HG03558 (cell line): Measurements from ENCODE around the gene KIAA0753.
A peak's percentile ranks its signal among the peaks of the same experiment; 100 is the strongest.
"Not testable (repeated sequence)": the region's sequence is repeated elsewhere in the genome, so short reads cannot be mapped to it uniquely, and the experiment has no call there.

ENCODE experiments used
- ATAC-seq: cut with Tn5 transposase; IDR thresholded peaks from one replicate; pipeline ENCODE4 v1.9.1; 2021; ENCODE audit warnings: moderate number of reproducible peaks; ENCODE audit not compliant: unreplicated experiment; ENCODE audit errors: extremely low read depth

Gene KIAA0753

DNA sequence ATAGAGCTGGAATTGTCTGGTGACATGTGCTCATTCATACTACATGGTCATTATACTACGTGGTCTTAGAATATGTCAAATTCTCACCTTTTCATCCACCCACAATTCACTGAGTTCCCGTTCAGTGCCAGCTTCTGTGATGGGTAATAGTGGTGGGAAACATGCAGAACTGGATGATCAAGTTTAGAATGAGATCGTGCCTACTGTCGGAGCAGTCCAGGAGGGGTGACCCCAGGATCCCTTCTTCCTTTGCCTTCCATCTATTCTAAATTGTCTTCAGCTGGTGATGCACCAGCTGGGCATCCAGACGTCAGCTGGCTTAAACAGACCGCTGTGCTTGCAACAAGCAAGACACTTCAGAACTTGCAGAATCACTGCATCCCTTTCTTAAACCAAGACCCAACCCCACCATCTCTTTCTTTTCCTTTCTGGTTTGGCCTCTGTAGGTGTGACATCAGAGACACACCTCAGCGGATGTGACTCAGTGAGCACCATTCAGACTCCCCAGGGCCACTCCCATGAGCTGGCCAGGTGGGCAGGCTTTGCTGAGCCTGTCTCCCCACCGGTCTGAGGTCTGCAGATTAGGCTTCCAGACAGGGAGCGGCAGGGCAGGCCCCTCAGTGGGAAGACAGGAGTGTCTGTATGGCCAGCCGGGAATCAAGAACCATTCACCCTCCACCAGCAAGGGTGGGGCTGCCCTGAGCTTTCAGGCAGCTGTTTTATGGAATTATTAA, 29.1 kb upstream of the KIAA0753 start:
- ATAC-seq = no peak

DNA sequence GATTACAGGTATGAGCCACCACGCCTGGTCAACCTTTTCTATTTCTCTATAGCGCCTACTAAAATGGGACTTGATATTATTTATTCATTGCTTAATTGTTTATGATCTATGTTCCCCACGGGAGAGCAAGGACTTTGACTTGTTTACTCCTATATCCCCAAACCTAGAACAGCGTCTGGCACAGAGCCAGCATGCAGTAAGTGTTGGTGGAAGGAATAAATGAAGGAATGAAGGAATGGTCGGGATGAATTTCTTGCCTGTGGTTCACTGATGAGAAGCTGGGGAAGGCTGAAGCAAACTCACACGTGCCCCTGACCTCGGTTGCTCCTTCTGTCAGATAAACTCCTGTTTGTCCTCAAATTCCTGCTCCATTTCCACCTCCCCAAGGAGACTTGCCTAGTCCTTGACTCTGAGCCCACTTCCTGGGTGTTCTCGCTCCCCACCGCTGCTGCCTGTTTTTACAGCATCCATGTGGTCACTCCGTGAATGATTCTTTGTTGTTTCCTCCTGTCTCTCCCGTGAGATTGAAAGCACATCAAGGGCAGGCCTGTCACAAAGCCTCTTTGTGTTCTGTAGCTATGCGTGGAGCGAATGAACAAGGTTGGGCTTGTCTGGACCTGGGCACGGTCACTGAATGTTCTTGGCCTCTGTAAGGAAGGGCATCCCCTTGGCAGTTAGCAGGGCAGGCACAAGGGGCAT, 28.4 kb upstream of the KIAA0753 start:
- ATAC-seq = no peak

DNA sequence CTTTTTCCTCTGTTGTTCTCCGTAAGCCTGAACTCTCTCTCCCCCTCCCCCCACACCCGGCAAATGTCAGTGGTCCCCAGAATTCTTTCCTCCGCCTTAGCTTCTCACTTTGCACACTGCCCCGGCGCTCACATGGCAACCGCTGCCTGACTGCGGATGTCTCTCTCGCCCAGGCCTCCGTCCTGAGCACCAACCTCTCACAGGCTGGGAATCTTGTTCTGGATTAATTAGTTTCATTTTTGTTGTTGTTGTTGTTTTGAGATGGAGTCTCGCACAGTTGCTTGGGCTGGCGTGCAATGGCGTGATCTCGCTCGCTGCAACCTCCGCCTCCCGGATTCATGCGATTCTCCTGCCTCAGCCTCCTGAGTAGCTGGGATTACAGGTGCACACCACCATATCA, 27.7 kb upstream of the KIAA0753 start:
- no peak for ATAC-seq

DNA sequence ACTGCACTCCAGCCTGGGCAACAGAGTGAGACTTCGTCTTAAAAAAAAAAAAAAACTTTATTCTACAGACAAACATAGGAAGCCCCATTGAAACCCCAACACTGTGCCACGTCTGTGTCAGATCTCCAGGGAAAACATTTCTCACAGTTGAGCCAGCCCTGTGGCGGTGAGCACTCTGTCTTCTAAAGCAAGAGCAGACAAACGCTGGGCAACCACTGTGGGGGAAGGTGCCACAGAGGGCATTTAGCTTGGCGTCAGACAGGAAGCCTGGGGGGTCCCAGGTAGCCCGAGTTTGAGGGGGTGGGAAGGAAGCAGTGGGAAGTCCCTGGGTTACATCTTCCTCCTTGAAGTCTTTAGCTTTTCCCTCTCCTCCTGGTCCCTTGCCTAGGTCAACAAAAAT, 27.0 kb upstream of the KIAA0753 start:
- ATAC-seq = no peak

DNA sequence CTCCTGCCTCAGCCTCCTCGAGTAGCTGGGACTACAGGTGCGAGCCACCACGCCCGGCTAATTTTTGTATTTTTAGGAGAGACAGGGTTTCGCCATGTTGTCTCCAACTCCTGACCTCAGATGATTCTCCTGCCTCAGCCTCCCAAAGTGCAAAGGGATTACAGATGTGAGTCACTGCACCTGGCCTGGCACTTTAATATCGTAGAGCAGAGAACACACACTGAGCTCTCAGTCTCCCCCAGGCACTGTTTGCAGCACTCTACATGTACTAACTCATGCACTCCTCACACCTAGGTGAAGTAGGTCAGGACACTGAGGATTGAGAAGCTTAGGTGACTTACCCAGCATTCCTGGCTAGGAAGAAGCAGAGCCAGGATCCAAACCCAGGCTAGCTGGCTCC, 26.0 kb upstream of the KIAA0753 start:
- no peak for ATAC-seq

DNA sequence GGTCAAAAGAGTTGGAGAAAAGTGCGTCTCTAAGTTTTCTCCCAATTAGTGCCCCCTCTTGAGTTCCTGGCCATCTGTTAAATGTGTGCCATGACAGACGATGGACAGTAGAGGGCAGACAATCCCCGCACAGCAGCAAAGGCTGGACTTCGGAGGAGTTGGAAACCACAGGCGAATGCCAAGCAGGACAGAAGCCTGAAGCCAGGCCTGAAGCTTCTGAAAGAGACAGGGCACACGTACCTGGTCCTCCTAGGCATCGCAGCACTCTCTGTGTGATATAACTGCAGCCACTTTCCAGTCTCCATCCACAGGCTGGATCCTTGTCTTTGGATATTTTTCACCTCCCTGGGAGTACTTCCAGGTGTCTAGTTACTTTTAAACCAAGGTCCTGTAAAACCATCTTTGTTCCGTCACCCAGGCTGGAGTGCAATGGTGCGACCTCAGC, 25.6 kb upstream of the KIAA0753 start:
- no peak for ATAC-seq

DNA sequence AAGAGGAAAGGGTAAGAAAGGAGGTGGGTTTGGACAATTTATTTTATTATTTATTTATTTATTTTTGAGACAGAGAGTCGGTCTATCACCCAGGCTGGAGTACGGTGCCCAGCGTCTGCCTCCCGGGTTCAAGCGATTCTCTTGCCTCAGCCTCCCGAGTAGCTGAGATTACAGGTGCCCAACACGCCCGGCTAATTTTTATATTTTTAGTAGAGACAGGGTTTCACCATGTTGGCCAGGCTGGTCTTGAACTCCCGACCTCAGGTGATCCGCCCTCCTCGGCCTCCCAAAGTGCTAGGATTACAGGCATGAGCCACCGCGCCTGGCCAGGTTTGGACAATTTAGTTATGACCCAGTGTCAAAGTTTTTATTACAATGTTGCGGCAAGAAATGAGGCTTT, 22.7 kb upstream of the KIAA0753 start:
- ATAC-seq = not testable (repeated sequence)

DNA sequence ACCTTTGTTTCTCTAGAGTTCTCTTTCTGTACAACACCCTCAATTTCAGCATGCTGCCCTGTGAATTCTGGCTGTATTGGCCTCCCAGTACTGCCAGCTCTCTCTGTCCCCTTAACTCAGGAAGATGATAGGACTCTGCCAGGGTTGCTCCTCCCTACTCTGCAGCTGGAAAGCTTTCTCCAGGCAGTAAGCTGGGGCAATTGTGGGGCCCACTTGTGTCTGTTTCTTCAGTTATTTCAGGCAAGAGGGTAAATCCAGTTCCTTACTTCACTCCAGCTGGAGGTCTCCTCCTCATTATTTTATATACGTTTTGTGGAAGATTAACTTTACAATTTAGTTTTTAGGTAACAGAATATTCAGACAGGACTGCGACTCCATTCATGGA, 20.9 kb upstream of the KIAA0753 start:
- no peak for ATAC-seq

DNA sequence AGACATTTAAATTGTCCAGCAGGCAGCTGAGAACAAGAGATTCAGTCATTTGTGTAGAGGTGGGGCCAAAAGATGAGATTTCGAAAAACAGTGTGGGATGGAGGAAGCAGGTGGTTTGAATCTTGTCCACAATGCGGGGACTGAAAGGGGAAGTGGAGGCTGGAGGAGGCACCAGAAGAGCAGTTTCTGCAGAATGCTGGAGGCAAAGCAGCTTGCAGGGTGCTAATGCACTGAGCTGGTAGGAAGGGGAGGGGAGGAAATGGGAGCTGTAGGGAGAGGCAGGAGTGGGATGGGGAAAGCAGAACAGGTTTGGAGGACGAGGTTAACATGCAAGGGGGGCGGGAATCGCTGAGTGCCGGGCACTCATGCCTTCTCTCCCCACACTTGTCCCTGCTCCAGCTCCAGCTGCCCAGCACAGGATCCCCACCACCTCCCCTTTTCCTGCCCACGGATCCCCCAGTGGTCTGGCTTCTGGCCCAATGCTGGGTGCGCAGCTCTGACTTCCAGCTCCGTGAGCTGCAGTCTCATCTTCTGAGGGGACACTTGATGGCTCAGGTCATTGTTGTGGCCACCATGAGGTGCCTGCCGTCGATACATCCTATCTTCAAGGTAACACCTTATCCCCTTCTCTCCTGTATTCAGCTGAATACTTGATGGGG, 20.4 kb upstream of the KIAA0753 start:
- no peak for ATAC-seq

DNA sequence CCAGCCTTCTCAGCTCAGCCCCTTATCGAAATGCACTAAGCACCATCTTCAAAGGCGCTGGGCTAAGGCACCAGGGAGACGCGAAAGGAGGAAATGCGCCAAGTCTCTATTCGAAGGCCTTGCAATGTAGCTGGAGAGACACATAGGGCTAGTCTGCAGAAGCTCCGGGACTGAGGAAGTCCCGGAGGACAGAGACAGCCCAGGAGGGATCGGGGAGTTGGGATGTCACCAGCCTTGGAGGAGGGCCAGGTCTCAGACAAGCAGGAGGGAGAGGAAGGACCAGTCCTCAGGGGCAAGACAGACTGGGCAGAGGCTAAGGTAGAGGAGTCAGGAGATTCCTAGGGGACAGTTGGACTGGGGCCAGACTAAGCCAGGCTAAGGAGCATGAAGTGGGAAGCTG, 19.6 kb upstream of the KIAA0753 start:
- ATAC-seq = no peak

DNA sequence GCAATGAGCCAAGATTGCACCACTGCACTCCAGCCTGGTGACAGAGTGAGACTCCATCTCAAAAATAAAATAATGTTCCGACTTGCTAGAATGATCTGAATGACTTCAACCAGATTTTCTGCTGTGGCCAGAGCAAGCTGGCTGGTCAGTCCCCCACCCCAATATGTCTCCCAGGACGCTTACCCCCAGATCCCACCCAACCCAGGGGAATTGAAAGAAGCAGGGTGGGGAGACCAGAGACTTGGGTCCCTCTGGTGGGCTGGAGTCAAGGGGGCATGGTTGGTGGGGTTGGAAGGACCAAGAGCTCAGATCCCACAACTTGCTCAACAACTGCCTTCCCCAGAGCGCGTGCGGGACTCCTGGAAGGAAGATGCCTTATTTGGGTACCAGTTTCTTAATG, 17.9 kb upstream of the KIAA0753 start:
- ATAC-seq = not testable (repeated sequence)

DNA sequence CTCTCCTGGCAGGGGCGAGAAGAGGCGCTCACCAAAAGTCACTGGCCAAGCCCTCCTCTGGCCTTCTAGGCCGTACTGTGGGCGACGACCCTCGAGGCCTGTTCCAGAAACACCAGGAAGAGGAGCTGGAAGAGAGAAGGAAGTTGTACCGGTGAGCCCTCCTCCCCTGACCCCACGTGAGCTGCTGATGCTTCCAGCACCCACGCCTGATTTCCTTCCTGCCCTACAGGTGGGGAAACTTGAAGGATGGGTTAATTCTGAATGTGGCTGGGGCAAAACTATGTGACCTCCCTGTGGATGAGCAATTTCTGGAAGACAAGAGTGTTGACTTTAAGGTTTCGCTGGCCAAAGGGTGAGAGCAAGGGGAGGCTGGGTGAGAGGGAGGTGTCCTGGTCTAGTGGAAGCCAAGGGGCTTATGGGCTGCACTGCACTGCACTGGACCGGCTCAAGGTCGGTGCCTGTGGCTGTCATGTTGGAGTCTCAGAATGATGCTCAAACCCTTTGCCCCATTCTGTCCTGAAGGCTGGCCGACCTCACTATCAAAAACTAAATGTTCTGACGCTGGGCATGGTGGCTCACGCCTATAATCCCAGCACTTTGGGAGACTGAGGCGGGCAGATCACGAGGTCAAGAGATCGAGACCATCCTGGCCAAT, 17.2 kb upstream of the KIAA0753 start:
- ATAC-seq = no peak

DNA sequence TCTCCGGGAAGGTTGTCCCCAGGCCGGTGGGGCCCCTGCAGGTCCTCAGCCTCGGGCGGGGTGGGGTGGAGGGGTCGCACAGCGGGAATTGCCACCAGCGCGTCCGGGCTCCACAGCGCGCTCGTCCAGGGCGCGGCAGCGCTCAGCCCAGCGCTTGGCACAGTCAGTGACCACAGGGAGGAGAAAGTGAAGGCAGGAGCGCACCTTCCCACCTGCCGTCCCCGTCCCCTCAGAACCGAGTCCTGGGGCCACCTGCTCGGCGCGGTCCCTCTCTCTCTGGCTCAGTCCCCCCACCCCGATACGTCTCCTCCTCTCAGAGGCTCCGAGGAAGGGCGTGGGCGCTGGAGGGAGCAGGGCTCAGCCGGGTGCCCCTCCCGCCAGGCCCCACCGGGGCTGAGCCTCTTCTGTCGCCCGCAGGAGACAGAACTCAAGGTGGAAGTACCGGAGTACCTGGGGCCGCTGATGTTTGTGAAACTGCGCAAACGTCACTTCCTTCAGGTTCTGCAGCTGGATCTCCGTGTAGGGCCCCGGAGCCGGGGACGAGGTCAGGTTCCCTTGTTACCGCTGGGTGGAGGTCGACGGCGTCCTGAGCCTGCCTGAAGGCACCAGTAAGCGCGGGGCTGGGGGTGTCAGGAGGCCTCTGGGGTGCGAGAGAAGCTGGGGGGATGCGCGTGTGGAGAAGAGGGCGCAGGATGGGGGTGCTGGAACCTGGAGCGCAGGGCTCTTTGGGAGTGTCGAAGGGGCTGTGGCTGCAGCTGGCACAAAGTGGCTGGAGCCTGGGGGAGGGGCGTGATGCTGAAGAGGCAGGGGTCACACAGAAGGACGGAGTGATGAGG, 16.5 kb upstream of the KIAA0753 start:
- not testable (repeated sequence) for ATAC-seq

DNA sequence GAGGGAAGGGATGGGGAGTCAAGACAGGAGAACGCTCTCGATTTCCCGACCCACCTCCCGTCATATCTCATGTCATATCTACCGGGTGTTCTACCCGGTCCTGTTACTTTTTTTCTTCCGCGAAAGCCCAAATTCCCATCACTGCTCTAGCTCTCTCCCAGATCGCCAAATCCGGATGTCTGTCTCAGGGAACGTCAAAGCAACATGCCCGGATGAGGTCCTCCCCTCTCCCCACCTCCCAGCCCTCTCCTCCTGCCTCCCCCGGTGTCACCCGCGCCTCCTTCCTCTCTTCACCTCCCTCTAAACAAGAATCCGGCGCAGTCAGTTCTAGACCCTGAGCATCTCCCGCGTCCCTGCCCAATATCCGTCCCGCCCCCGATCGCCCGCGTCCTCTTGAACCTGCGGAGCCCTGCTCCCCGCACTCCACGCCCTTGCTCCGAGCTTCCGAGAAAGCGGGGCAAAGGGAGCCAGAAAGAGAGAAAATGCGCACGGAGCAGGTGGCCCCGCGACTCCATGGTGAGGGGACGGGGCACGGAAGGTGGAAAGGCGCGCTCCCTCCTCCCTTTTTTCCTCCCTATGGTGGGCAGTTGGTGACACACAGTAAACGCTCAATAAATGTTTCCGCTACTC, 15.3 kb upstream of the KIAA0753 start:
- not testable (repeated sequence) for ATAC-seq

DNA sequence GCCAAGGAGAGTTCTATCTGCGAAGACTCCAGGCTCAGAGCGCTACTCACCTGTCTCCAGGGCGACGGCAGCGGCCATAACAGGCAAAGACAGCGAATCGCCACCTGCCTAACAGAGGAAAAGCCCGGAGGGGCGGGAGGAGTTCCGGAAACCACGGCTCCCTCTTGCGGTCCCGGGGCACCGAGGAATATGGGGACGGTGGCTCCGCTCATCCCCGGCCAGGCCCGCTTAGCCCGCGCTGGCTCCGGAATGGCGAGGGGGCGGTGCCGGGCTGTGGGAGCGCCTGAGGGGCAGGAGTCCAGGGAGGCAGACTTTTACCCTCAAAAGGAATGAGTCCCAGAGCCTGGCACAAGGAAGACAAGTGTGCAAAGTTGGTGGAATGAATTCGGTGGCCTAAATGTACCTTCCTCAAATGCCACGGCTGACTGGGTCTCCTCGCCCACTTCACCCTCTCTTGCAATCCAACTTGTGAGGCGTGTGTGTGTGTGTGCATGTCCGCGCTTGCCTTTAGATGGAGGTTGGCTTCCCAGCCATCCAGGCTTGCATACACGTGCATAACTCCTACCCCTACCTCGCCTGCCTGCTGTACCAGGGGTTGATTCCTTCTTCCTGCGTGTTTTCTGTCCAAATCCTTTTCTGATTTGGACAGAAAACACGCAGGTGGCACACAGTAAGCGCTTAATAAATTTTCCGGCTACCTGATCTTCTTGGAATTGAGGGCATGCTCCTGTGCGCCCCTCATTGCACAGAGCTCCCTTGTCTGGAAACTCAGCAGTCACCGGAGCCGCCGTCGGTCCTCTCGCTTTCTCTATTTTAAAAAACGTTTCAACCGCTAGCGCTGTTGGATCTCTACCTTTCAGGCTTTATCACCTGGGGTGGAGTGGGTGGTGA, 14.6 kb upstream of the KIAA0753 start:
- ATAC-seq = no peak

DNA sequence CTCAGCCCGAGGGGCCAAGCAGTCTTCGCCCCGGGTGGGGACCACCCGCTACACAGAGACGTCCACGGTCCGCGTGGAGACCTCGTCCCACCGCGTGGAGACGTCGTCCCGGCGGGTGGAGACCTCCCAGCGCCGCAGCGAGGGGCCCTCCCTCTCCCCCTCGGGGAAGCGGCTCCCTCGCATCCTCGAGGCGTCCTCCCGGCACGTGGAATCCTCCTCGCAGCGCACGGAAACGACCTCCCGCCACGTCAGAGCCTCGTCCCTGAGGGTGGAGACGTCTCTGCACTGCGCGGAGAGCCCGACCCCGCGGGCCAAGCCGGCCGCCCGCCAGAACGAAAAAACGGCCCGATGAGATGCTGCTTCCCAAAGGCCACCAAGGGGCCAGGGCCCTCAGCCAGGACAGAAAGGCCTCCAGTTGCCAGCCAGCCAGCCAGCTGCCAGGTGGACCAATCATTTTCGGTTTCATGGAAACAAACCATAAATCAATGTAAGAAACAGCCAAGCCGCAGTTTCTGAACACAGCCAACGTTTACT, 11.5 kb upstream of the KIAA0753 start:
- peak; percentile 9 for ATAC-seq

DNA sequence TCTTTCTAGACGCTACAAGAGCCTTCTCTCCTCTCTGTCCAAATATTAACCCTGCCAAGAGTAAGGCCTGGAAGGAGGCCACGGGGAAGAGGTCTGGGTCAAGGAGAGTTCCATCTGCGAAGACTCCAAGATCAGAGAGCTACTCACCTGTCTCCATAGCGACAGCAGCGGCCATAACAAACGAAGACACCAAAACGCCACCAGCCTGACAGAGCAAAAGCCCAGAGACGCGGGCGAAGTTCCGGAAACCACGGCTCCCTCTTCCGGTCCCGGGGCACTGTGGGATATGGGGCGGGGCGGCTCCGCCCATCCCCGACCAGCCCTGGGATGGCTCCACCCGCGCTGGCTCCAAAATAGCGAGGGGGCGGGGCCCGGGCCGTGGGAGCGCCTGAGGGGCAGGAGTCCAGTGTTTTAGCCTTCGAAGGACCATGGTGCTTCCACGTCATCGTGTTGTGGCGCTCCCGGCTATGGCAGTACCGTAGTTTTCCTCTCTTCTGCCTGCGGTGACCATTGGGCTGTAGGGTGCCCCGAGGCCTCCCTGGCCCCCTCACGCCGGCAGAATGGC, 10.9 kb upstream of the KIAA0753 start, which contains the start of the genes C17orf100 and MED31:
C17orf100 (plus strand) TSS at position 409 of the 565 bp plus-strand sequence; CDS start at position 561, 152 bp downstream.
MED31 (minus strand) TSS at position 252 of the 565 bp plus-strand sequence; CDS start at position 175, 77 bp downstream.
- ATAC-seq = peak; percentile 51

DNA sequence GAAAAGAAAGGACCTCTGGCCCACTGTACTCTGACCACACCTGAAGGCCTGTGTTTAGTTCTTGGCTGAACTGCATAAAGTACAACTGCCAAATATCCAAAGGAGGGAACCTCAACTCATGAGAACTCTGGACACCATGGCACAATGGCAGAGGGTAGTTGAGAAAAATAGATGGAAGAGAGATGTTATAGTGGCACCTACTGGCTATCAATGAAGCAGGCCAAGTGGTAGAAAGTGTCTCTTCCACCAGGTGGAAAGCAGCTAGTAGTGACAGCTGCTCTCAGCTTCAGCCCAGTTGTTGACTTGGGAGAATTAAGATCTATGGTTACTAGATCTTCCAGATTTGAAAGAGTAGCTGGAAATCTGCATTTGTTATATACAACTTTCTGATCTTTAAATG, 7.7 kb upstream of the KIAA0753 start:
- ATAC-seq = no peak
